ENCODE data around the gene MSH5. TPM values are rescaled to one million over a fixed set of nuclear protein-coding genes. Genes with fewer than 3 reads are reported as not detected.

The MSH5 gene
- total and polyA plus RNA-seq, 9 of the 15 experiments (the other 6 are each of a cell fraction or from before 2014, with no cell fraction given), result 12.5 to 104 (median 46.6) TPM

DNA sequence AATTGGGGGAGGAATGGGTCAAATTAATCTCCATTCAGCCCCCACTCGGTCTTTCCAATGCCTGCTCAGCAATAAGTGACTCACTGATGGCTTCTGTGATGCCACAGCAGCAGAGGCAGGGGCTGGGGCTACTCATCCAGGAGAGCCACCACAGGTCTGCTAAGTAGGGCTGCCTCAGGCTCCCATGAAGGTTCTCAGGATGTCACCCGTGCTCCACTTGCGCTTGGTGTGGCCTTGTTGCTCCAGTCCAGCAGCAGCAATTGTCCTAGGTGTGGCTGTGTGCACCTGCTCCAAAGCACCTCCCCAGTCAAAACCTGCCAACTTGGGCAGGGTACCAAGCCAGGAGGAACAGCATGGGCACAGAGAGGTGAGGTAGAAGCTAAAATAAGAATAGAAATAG, 17.6 kb upstream of the MSH5 start:
- Histone ChIP-seq H3K27me3 (ENCODE audit: control insufficient read depth in 2 of 2, insufficient read depth in 2 of 2, low read length in 2 of 2) (no peaks in the 10 kb centered on the region), H3K9me1 (ENCODE audit: control insufficient read depth, insufficient read depth, low read length) (peaks cover 1% of the 10 kb centered on the region), H3K79me2 (ENCODE audit: control insufficient read depth, insufficient read depth, low read length) (no peaks in the 10 kb centered on the region), H3K36me3 (ENCODE audit: control insufficient read depth, insufficient read depth, low read length) (peaks cover 13% of the 10 kb centered on the region; the same call in 1 of the 3 replicates), H4K20me1 (replicated peaks; ENCODE audit: control insufficient read depth, insufficient read depth, low read length) (no peaks in the 10 kb centered on the region), H3K9ac (ENCODE audit: insufficient read depth in 1 of 2, low read depth in 2 of 2, low read length in 2 of 2) (peak overlapping the region in 1 of 2 experiments; percentile 27; a peak in 1 of 4 replicates), H2AFZ (ENCODE audit: low read depth, low read length) (no peak overlapping the region), H3K4me3 (no peak overlapping the region), H3K9me3 (replicated peaks; ENCODE audit: control insufficient read depth, insufficient read depth, low read depth, low read length) (no peaks in the 10 kb centered on the region), H3K4me2 (ENCODE audit: insufficient read depth, low read length) (no peak overlapping the region), H3K27ac (ENCODE audit: extremely low read depth, low read depth, low read length) (no peak overlapping the region), H3K4me1 (replicated peaks in 1 of 2; ENCODE audit: control insufficient read depth in 2 of 2, insufficient read depth in 2 of 2, low read length in 2 of 2) (peaks cover 32 to 38% of the 10 kb centered on the region in 2 experiments)
- in situ Hi-C loops (cut with MboI), result no loop called here
- CTCF ChIA-PET (ENCODE audit: low intra/inter-chr PET ratio), result no interaction called here
- ATAC-seq (no peak), FAIRE-seq (no peak), DNase-seq (ENCODE audit: extremely low read depth in 1 of 4, low spot score in 3 of 4) (no peak)
- no TSS peak for BruUV-seq (replicated peaks)
- intact Hi-C loops (cut with micrococcal nuclease), result no loop called here
- WGBS (ENCODE audit: insufficient coverage, low coverage, missing lambda C conversion rate), result 48% methylated on average over 3 of the region's 3 CpGs
- POLR2A ChIA-PET, result interaction anchor here (0.6 to 15.0 kb wide), 11 partner anchors 10 to 366 kb away, joined by 3 to 236 read pairs (median 5); partner anchors contain the start of genes ABHD16A, CLIC1, CSNK2B and DDAH2
- TF ChIP-seq ZBTB2 (IDR thresholded peaks at IDR 0.05) (no peak), ZBTB1 (CRISPR knock-in tag; IDR thresholded peaks at IDR 0.05; ENCODE audit: borderline replicate concordance, low read depth) (0 out of 2 replicates have a peak, but pooled peaks have one; percentile 9), ZNF699 (CRISPR knock-in tag; IDR thresholded peaks at IDR 0.05; ENCODE audit: insufficient replicate concordance) (no peak), TBP (optimal IDR thresholded peaks at IDR 0.05; ENCODE audit: low read depth, low read length) (no peak), ZNF589 (CRISPR knock-in tag; IDR thresholded peaks at IDR 0.05; ENCODE audit: low read depth) (no peak), GTF2F1 (IDR thresholded peaks at IDR 0.05; ENCODE audit: low read depth, low read length) (no peak), ATF1 (CRISPR knock-in tag; IDR thresholded peaks at IDR 0.05) (no peak), ATF1 (tag; IDR thresholded peaks at IDR 0.05) (no peak), ZNF212 (CRISPR knock-in tag; IDR thresholded peaks at IDR 0.05) (no peak), FOXP1 (CRISPR knock-in tag; IDR thresholded peaks at IDR 0.05) (0 out of 2 replicates have a peak, but pooled peaks have one; percentile 12), ZNF507 (tag; conservative IDR thresholded peaks at IDR 0.05) (no peak), ESRRA (IDR thresholded peaks at IDR 0.05; ENCODE audit: borderline replicate concordance, low read depth) (no peak), BRD9 (IDR thresholded peaks at IDR 0.05; ENCODE audit: low read depth, partially characterized antibody) (no peak), THAP7 (CRISPR knock-in tag; IDR thresholded peaks at IDR 0.05) (no peak), TGIF2 (CRISPR knock-in tag; IDR thresholded peaks at IDR 0.05) (no peak), ZNF77 (CRISPR knock-in tag; IDR thresholded peaks at IDR 0.05) (no peak), CTCF (IDR thresholded peaks at IDR 0.05 in 2 of 3, conservative IDR thresholded peaks at IDR 0.05 in 1 of 3; ENCODE audit: insufficient read depth in 2 of 3, low read depth in 1 of 3, low read length in 3 of 3) (no peak), HMGXB4 (CRISPR knock-in tag; IDR thresholded peaks at IDR 0.05) (no peak), CHCHD3 (CRISPR knock-in tag; IDR thresholded peaks at IDR 0.05) (no peak)
